Gastrocnemius medialis (tissue), 4 donors: ENCODE data around the gene ETFBKMT. TPM values are rescaled to one million over a fixed set of nuclear protein-coding genes. Genes with fewer than 3 reads are reported as not detected.
"Not testable (repeated sequence)": the region's sequence is repeated elsewhere in the genome, so short reads cannot be mapped to it uniquely, and the experiment has no call there.

Experiments used
- ATAC-seq, 2 donors: fragments of 150-250 bp; one replicate each; pipeline ENCODE4 v1.9.1; 2016
- DNase-seq, 2 donors: peaks; one replicate each; pipeline ENCODE4 v3.0.0-alpha.2; 2019
- H3K27ac ChIP-seq, 4 donors: fragments of 200-600 bp; sonication (generic); 1 replicate in 1 of 4; 2 replicates in 3 of 4; pipeline ENCODE4 v1.5.1; 2016 to 2018; ENCODE audit warnings: mild to moderate bottlenecking in 2 of 4, moderate library complexity in 1 of 4
- H3K27me3 ChIP-seq, 3 donors: fragments of 200-600 bp; sonication (generic) in 2 of 3; 1 replicate in 1 of 3; 2 replicates in 2 of 3; pipeline versions ENCODE4 v1.5.1 to v1.6.0; 2016 to 2019; ENCODE audit warnings: mild to moderate bottlenecking in 1 of 3, moderate library complexity in 1 of 3
- H3K36me3 ChIP-seq, 2 donors: fragments of 200-600 bp; sonication (generic) in 1 of 2; one replicate each; pipeline ENCODE4 v1.5.1; 2017 to 2018
- H3K4me1 ChIP-seq, 2 donors: fragments of 200-600 bp; sonication (generic) in 1 of 2; one replicate each; pipeline ENCODE4 v1.5.1; 2016 to 2017; ENCODE audit warnings: mild to moderate bottlenecking in 2 of 2
- H3K4me3 ChIP-seq, 4 donors: fragments of 200-600 bp; sonication (generic) in 3 of 4; 1 replicate in 1 of 4; 2 replicates in 3 of 4; pipeline ENCODE4 v1.5.1; 2016 to 2019; ENCODE audit warnings: mild to moderate bottlenecking in 2 of 4
- H3K9me3 ChIP-seq, 3 donors: fragments of 200-600 bp; sonication (generic) in 2 of 3; 1 replicate in 1 of 3; 2 replicates in 2 of 3; pipeline ENCODE4 v1.5.1; 2016 to 2019
- CTCF ChIP-seq, 5 experiments: fragments of 450-650 bp in 3 of 5; fragments of 200-600 bp in 2 of 5; sonication (generic) in 2 of 5; IDR thresholded peaks in 4 of 5; conservative IDR thresholded peaks in 1 of 5; 1 replicate in 4 of 5; 2 replicates in 1 of 5; pipeline ENCODE4 v1.5.1; 2016 to 2019; ENCODE audit warnings: antibody characterized with exemption in 5 of 5, mild to moderate bottlenecking in 3 of 5, moderate library complexity in 3 of 5
- POLR2A ChIP-seq, 2 donors: fragments of 450-650 bp; IDR thresholded peaks; one replicate each; pipeline ENCODE4 v1.6.1; 2017; ENCODE audit warnings: antibody characterized with exemption in 2 of 2, mild to moderate bottlenecking in 2 of 2, moderate library complexity in 2 of 2
- in situ Hi-C, 4 donors: fragments of 200-750 bp; cut with MboI; loops; one replicate each; pipeline versions ENCODE4 v1.15.0 to v1.8.0; 2017; ENCODE audit warnings: low sequenced_read_pairs in 4 of 4
- intact Hi-C: fragments of 100-400 bp; cut with DNase I; formaldehyde crosslinking; loops from one replicate; pipeline ENCODE4 v1.15.1; 2023; ENCODE audit warnings: low total_unique reads
- total RNA-seq, 4 donors: library from RNA; depleted of rRNA; stranded (reverse); fragments of >200 nt; gene quantifications; one replicate each; pipeline versions ENCODE4 v1.1.0 to v1.2.3, GENCODE V29; 2016

Gene ETFBKMT
- total RNA-seq, 4 donors from 2014 or later, result 2.6 to 13.5 (median 5.0) TPM

- Histone ChIP-seq H3K27me3 (no peaks in the 10 kb centered on the region), H3K36me3 (peaks cover 0 to 17% of the 10 kb centered on the region in 2 donors), H3K4me3 (no peak overlapping the region), H3K27ac (no peak overlapping the region), H3K4me1 (no peaks in the 10 kb centered on the region), H3K9me3 (peaks cover 0 to 6% (median 4%) of the 10 kb centered on the region in 3 donors)
- intact Hi-C loops, result no loop called here
- no peak for DNase-seq
- in situ Hi-C loops, result loop anchor here in 3 of 4 donors (25.0 kb wide), 3 partner anchors 290 to 1015 kb away; partner anchors contain the start of genes RESF1 (in 2 of the 3) and DNM1L (in 1 of the 3)
- no peak for ATAC-seq
- TF ChIP-seq CTCF (IDR thresholded peaks at IDR 0.05 in 4 of 5, conservative IDR thresholded peaks at IDR 0.05 in 1 of 5) (no peak), POLR2A (IDR thresholded peaks at IDR 0.05) (no peak)
Measured at GRCh38 chr12:31672521-31672920, 13.0 kb downstream of the ETFBKMT start.

GRCh38 chr12:31682136-31682962, 22.9 kb downstream of the ETFBKMT start:
- Histone ChIP-seq H3K27me3 (no peaks in the 10 kb centered on the region), H3K9me3 (peaks cover 0 to 3% (median 0%) of the 10 kb centered on the region in 3 donors), H3K4me3 (no peak overlapping the region), H3K36me3 (peaks cover 0 to 25% of the 10 kb centered on the region in 2 donors), H3K27ac (no peak overlapping the region), H3K4me1 (no peaks in the 10 kb centered on the region)
- in situ Hi-C loops, result no loop called here
- ATAC-seq, result peak in 1 of 2 donors; percentile 45
- intact Hi-C loops, result no loop called here
- no peak for TF ChIP-seq POLR2A (IDR thresholded peaks at IDR 0.05)
- peak in 4 of 5 experiments; percentile 32 to 54 (median 50) for TF ChIP-seq CTCF (IDR thresholded peaks at IDR 0.05 in 4 of 5, conservative IDR thresholded peaks at IDR 0.05 in 1 of 5)
- DNase-seq, result peak in 1 of 2 donors; percentile 20

- DNase-seq, result no peak
- intact Hi-C loops, result no loop called here
- no peak overlapping the region for H3K27ac ChIP-seq
- TF ChIP-seq POLR2A (IDR thresholded peaks at IDR 0.05) (no peak), CTCF (IDR thresholded peaks at IDR 0.05 in 4 of 5, conservative IDR thresholded peaks at IDR 0.05 in 1 of 5) (no peak)
- ATAC-seq, result no peak
- in situ Hi-C loops, result no loop called here
- peaks cover 0 to 44% of the 10 kb centered on the region in 2 donors for H3K36me3 ChIP-seq
- peaks cover 0 to 3% (median 0%) of the 10 kb centered on the region in 3 donors for H3K9me3 ChIP-seq
- H3K4me3 ChIP-seq, result no peak overlapping the region
- H3K4me1 ChIP-seq, result no peaks in the 10 kb centered on the region
- no peaks in the 10 kb centered on the region for H3K27me3 ChIP-seq
Measured at GRCh38 chr12:31685801-31686200, 26.3 kb downstream of the ETFBKMT start.

GRCh38 chr12:31687101-31687527, 27.6 kb downstream of the ETFBKMT start:
- Histone ChIP-seq H3K27me3 (no peaks in the 10 kb centered on the region), H3K27ac (no peak overlapping the region), H3K36me3 (peaks cover 0 to 46% of the 10 kb centered on the region in 2 donors), H3K4me3 (no peak overlapping the region), H3K9me3 (peaks cover 0 to 3% (median 0%) of the 10 kb centered on the region in 3 donors), H3K4me1 (no peaks in the 10 kb centered on the region)
- TF ChIP-seq POLR2A (IDR thresholded peaks at IDR 0.05) (no peak), CTCF (IDR thresholded peaks at IDR 0.05 in 4 of 5, conservative IDR thresholded peaks at IDR 0.05 in 1 of 5) (no peak)
- intact Hi-C loops (no loop called here), in situ Hi-C loops (no loop called here)
- ATAC-seq (no peak), DNase-seq (no peak)

- not testable (repeated sequence) for ATAC-seq
- peaks cover 0 to 35% of the 10 kb centered on the region in 2 donors for H3K36me3 ChIP-seq
Measured at GRCh38 chr12:31689921-31690320, 30.4 kb downstream of the ETFBKMT start.

More at GRCh38 chr12:31689921-31690320, 30.4 kb downstream of the ETFBKMT start:
- intact Hi-C loops, H3K27me3 ChIP-seq, H3K4me1 ChIP-seq, H3K4me3 ChIP-seq, in situ Hi-C loops, H3K9me3 ChIP-seq, DNase-seq, H3K27ac ChIP-seq: not testable (repeated sequence)
